IPS-NIHi11 (cell line): ENCODE data around the gene C11orf71.

Experiments
- DNase-seq: peaks from one replicate; pipeline ENCODE4 v3.0.0; 2012; ENCODE audit warnings: mixed read lengths, low spot score

The C11orf71 gene

GRCh38 chr11:114399490-114400215, 658 bp downstream of the C11orf71 start:
- DNase-seq: peak; percentile 69

DNA sequence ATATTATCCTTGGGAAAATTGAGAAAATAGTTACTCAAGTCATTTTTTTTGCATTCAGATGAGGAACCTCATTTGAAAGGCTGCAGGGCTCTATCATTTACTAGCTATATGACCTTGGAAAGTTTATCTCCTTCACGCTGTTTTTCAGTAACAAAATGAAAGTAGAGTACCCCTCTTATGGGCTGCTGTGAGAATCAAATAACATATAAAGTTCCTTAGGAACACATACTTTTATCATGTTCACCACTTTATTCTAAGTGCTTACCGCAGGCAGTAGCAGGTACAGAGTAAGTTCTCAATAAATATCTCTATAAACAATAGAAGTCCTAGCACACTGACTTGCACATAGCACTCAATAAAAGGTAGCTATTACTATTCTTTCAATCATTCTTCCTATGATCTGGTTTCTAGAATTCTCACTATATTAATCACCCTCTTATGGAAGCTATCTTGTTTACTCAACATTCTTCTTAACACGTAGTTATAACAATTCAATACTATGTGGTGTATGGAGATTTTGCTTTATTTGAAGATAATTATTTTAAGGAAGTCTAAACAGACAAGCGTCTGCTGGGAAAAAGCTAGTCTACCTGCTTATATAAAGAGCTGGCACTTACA, 1.9 kb downstream of the C11orf71 start:
- DNase-seq: no peak

DNA sequence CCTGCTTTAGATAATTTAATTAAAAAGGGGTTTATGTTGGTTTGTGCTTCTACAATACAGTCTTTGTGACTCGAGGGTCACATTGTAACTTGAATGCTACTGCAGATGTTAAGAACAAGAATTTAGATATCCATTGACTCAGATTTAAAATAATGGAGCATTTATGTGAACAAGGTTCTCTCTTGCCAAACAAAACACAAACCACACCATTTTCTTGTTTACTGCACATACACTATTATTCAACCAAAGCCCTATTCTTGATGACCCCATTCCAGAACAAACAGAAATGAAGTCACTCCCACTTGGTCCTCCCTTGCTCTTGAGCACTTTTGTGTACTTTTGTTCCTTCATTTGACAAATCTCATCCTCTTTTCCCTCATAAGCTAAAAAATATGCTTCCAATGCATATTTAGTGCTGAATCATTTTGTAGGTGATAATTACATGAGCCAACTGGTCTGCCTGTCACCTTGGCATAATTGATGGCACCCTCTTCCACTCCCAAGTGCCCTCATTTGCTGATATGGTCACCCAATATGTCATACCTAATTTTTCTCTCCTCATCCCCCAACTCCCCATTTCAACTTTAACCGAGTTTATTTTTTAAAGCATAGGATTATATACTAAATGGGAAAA, 2.8 kb downstream of the C11orf71 start:
- no peak for DNase-seq

DNA sequence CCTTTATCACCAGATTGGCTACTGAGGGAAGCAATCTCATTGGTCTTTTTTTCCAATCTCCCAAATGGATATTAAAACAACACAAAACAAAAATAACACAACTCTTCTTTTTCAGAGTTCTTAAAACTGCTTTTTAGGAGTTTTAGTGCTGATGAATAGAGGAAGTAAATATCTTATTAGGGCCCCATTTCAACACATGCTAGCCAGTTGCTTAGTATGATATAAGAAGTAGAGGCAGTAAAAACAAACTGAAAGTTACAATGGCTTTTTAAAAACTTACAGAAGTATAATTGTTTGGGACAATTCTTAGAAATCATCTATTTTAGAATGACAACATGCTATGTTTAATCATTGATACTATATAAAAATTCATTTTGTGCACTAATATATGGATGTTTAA, 3.4 kb downstream of the C11orf71 start:
- DNase-seq: no peak

DNA sequence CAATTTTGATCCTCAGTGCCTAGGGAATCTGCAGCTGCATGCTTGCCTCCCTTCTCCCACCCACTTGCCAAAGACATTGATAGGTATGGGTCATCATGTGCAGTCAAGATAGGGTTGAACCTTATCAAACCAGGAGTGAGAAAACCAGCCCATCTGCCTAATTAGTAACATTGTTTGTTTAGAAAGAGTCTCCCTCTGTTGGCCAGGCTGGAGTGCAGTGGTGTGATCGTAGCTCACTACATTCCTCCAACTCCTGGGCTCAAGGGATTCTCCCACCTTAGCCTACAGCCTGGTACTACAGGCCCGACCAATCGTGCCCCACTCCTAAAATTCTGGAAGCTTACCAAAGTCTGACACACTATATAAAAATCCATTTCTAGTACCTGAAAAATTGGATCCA, 4.6 kb downstream of the C11orf71 start:
- DNase-seq: no peak

DNA sequence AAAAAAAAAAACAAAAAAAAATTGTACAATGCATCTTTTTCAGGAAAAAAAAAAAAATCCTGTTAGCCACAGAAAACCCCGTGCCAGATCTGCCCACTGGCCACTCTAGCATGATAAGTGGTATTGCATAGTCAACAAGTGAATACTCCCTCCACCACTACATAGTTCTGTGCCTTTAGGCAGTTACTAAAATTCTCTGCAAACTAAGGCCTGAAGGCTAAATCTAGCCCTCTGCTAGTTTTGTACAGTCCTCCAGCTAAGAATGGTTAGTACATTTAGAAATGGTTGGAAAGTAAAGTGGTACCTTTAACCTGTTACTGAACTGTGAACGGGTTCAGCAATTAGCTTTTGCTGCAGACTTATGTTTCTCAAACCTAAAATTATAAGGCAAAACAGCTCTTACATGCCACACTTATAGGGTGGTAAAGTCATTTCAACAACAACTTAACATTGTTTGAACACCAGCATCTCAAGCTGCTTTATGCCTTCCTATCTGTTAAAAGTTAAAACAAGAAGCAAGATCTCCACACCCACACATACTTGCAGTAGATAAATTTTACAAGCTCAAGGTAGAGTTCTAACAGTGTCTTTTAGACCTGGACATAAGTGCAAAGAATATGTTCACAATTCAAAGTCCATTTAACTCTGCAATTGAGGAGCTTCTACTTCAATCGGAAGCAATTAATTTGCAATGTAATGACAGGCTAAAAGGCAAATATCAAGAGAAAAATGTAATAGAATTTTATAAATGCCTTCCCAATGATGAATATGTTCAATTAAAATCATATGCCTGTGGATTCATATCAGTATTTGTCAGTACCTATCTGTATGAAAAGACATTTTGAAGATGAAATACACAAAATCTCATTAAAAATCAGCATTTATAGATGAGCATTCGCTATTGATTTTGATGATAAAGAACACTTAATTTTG, 7.3 kb downstream of the C11orf71 start:
- no peak for DNase-seq

DNA sequence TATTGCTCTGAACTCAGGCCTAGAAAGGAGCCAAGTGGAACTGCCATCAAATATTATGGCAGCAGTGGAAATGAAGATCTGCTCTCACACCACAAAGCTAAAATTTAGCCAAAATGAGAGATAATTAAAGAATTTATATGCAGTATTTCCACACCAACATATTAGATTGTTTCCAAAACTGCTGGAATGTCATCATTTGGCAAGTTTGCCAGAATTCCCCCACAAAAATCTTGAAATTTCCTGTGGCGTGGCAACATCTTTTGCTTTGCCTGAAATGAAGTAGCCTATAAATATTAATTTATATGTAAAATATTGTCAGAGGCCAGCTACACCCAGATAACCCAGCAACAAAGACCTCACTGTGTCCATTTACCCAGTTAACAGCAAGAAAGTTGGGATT, 13.8 kb downstream of the C11orf71 start:
- no peak for DNase-seq

GRCh38 chr11:114386131-114386530, 14.2 kb downstream of the C11orf71 start:
- DNase-seq: no peak

DNA sequence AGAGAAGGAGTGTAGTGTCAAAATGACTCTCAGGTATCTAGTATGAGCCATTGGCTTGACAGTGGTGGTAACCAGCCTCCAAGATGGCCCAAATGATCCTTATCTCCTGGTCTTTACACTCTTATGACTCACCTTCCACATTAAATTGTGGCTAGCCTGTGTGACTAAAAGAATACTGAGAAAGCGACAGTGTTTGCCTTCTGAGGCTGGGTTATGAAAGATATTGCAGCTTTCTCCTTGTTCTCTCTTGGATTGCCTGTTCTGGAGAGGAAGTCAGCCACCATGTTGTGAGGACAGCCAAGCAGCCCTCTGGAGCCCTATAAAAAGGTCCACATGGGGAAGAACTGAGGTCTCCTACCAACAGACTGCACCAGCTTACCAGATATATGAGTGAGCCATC, 15.8 kb downstream of the C11orf71 start:
- DNase-seq: no peak

- DNase-seq: no peak
Observed at GRCh38 chr11:114382509-114382908, 17.8 kb downstream of the C11orf71 start.

- DNase-seq: no peak
Observed at GRCh38 chr11:114379394-114380069, 20.8 kb downstream of the C11orf71 start.

DNA sequence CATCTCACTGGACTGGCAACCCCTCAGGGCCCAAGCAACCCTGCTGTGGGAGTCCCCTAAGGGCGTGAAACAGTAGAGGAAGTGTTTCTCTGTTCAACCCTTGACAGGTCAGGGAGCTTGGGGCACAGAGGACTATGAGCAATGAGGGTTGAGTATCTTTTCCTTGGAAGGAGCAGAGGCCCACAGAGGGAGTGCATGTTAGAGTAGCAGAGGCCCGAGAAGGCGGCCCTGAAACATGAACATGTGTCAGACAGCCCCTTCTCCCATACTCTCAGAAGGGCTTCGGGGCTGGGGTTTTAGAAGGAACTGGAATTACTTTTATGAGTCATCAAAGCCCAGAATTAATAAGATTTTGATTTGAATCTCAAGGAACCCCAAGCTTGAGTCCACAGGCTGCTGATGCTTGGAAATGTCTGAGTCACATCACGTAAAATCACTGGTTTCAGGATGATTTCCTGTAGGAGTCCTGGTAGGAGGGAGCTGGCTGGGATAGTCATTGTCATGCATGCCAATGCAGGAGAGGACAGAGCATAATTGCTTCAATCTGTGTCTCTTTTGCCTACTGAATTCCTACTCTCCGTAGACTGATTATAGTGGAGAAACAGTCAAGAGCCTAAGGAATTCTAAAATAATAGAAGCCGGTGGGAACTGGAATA, 22.6 kb downstream of the C11orf71 start:
- DNase-seq: peak; percentile 18

DNA sequence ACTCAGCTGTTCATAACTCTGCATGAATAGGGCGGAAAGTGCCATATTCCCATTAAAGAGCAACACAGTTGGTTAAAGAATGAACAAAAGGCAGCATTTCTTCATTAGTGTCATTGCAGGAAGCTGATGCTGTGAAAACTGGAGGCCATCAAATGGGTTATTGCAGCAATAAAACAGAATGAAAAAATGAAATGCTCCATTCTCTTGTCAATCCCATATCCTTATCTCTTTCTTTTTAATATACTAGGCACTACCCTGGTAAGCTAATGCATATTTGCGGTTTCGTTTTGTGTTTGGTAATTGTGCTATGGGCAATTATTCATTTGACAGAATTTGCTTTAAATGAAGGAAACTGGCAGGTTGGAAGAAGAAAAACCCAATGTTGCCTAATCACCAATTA, 25.3 kb downstream of the C11orf71 start:
- no peak for DNase-seq

GRCh38 chr11:114368918-114369680, 31.2 kb downstream of the C11orf71 start:
- no peak for DNase-seq

- no peak for DNase-seq
Observed at GRCh38 chr11:114367244-114367957, 32.9 kb downstream of the C11orf71 start.

DNA sequence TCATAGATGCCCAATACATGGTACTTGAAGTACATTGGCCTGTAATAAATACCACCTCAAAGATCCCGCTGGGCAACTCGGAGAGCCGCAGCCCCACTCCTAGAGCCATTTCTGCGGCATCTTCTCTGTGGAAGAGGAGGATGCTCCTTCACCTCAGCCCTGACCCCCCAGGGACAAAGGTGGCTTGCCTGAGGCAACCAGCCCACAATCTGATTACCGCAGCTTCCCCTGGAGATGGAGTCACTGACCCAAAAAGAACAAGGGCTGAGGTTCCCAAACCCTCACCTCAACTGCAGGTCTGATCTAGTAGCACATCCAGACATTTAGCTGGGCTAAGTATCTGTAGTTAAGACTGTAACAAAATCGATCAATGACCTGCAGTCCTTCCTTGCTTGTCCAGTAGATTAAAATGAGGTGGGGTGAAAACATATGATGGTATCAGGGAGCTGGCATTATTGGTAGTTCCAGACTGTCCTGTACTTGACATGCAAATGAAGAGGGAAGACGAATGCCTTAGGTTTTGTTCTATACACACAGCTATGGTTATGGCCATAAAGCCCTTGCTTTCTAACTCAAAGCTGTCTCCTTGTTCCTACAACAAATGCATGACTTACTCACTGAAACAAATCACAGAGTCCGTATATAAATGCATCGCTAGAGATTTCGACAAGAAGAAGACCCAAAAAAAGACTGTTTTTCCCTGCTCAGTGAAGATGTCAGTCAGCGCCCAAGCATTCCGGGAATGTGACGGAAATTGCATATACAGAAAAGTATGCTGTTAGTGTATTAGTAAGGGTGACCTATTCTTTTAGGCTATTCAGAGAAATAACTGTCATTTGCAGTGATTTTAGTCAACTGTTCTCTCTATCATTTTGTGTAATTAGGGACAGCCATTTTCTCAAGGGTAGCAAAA, 33.7 kb downstream of the C11orf71 start:
- DNase-seq: no peak

DNA sequence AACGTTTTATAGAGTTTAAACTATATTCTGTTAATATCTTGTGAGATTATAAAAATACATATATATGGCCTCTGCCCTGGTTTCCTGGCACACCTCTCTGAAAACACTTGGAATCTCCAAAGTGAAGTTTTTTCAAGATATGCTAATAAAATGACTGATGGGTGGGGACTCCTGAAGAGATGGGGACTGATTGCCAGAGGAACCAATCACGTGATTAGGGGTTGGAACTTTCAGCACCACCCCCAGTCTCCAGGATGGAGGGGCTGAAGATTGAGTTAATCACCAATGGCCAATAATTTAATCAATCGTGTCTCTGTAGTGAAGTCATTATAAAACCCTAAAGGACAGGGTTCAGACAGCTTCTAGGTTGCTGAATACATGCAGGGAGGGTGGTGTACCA, 37.4 kb downstream of the C11orf71 start:
- DNase-seq: no peak

DNA sequence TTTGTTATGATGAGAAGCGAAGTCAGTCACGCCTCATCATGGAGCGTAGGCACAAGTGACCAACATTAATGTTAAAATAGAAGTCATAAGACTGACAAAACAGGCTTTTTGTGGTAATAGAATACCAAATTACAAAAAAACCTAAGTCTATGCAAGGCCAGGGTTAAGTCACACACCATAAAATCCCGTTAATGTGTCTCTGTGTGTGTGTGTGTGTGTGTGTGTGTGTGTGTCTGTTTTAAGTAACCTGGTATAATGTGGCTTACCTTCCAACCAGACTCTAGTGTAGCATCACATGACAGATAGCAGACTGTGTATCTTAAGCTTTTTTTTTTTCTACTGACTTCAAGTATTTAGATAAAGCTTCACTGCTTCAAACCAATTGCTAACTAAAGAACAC, 38.0 kb downstream of the C11orf71 start:
- no peak for DNase-seq

- no peak for DNase-seq
Observed at GRCh38 chr11:114359342-114359741, 41.0 kb downstream of the C11orf71 start.
